HFF-Myc (cell line): ENCODE measurements around the gene PHC1.

Experiments
- DNase-seq: peaks from one replicate; pipeline ENCODE4 v3.0.0-alpha.2; 2011; ENCODE audit warnings: low read depth; ENCODE audit errors: extremely low read depth
- H3K4me3 ChIP-seq: replicated peaks from 2 replicates; pipeline ENCODE4 v1.5.1; 2011; ENCODE audit warnings: low read depth, mild to moderate bottlenecking, control low read depth, low read length
- TF ChIP-seq, protein P1 (sequence below): IDR thresholded peaks from 2 replicates; pipeline ENCODE4 v1.5.1; 2012; ENCODE audit warnings: mild to moderate bottlenecking, low read depth, low read length, control low read depth; ENCODE audit errors: missing control alignments

Gene PHC1

DNA sequence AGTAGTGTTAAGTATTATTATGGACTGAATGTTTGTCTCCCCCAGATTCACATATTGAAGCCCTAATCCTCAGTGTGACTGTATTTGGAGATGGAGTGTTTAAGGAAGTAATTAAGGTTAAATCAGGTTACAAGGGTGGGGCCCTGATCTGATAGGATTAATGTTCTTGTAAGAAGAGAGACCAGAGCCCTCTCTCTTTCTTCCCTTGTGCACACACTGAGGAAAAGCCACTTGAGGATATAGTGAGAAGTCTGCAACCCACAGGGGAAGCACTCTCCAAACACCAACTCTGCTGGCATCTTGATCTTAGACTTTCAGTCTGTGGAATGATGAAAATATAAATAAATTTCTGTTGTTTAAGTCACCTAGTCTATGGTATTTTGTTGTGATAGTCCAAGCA lies 72.9 kb downstream of the PHC1 start:
- no peak overlapping the region for H3K4me3 ChIP-seq
- TF ChIP-seq, protein P1, sequence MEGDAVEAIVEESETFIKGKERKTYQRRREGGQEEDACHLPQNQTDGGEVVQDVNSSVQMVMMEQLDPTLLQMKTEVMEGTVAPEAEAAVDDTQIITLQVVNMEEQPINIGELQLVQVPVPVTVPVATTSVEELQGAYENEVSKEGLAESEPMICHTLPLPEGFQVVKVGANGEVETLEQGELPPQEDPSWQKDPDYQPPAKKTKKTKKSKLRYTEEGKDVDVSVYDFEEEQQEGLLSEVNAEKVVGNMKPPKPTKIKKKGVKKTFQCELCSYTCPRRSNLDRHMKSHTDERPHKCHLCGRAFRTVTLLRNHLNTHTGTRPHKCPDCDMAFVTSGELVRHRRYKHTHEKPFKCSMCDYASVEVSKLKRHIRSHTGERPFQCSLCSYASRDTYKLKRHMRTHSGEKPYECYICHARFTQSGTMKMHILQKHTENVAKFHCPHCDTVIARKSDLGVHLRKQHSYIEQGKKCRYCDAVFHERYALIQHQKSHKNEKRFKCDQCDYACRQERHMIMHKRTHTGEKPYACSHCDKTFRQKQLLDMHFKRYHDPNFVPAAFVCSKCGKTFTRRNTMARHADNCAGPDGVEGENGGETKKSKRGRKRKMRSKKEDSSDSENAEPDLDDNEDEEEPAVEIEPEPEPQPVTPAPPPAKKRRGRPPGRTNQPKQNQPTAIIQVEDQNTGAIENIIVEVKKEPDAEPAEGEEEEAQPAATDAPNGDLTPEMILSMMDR = no peak

DNA sequence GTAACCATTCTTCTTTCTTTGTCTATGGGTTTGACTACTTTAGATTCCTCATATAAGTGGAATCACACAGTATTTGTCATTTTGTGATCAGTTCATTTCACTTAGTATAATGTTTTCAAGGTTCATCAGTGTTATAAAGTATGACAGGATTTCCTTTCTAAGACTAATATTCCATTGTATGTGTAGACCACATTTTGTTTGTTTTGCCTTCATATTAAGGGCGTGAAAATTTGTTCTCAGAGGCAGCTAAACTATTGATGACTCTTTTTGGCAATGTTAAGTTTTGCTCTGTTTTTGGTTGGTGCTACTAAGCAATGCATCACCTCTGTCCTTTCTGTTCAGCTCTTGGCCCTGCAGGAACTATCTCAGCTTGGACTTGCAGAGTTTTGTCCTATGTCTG lies 73.4 kb downstream of the PHC1 start:
- TF ChIP-seq, protein P1 = no peak
- no peak overlapping the region for H3K4me3 ChIP-seq
- no peak for DNase-seq

More for the DNA sequence above, 72.9 kb downstream of the PHC1 start:
- DNase-seq = no peak

DNA sequence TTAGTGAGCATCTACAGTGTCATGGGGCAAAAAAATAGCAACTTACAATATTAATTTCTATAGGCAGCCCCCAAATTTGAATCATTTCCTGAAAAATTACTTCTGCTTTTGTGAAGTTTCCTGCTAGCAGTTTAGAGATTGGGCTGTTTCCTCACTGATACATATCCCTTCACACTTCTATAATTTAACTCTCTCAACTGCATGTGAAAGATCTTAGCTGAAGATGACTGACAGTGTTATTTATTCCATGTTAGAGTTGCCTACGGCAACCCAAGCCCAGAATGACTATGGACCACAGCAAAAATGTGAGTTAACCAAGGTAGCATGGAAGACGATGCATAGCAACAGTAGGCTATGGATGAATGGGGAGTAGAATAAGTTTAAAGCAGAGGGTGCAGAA lies 75.1 kb downstream of the PHC1 start, which contains the start of gene KLRG1:
Gene KLRG1 (plus strand): TSS at position 134 of the 400 bp plus-strand sequence. CDS start 90 bp downstream, at position 224.
- H3K4me3 ChIP-seq = no peak within 1 kb of the TSS
- no peak for DNase-seq
- TF ChIP-seq, protein P1 = no peak
